Right ventricle myocardium superior (tissue), 1 donor: ENCODE results near the gene RBL1. TPM values are rescaled to one million over a fixed set of nuclear protein-coding genes. Genes with fewer than 3 reads are reported as not detected.
"Not testable (repeated sequence)": the region's sequence is repeated elsewhere in the genome, so short reads cannot be mapped to it uniquely, and the experiment has no call there.

Experiments used
- ATAC-seq: fragments of 200-7000 bp; cut with Tn5 transposase; one replicate; pipeline ENCODE4 v1.9.1; 2020; ENCODE audit warnings: mild to moderate bottlenecking; ENCODE audit not compliant: poor library complexity
- DNase-seq: peaks from one replicate; pipeline ENCODE4 v3.0.0-alpha.2; 2020
- intact Hi-C: fragments of 100-400 bp; cut with DNase I; formaldehyde crosslinking; loops from one replicate; pipeline ENCODE4 v1.11.2; 2022
- long read RNA-seq: library from polyadenylated mRNA; unstranded; transcript quantifications from one replicate; pipeline ENCODE4 v2.0.0, GENCODE V29; 2021
- total RNA-seq: library from RNA; stranded (reverse); fragmentation: NEBNext Ultra II Directional; extraction: Animal tissue kit (Norgen Biotek cat#: 25700); gene quantifications from one replicate; pipeline ENCODE4 v1.2.1, GENCODE V29; 2021
- donor health status: DM: no; HTN: yes; CAD: no; lungs with severe emphysema.

Gene RBL1, protein sequence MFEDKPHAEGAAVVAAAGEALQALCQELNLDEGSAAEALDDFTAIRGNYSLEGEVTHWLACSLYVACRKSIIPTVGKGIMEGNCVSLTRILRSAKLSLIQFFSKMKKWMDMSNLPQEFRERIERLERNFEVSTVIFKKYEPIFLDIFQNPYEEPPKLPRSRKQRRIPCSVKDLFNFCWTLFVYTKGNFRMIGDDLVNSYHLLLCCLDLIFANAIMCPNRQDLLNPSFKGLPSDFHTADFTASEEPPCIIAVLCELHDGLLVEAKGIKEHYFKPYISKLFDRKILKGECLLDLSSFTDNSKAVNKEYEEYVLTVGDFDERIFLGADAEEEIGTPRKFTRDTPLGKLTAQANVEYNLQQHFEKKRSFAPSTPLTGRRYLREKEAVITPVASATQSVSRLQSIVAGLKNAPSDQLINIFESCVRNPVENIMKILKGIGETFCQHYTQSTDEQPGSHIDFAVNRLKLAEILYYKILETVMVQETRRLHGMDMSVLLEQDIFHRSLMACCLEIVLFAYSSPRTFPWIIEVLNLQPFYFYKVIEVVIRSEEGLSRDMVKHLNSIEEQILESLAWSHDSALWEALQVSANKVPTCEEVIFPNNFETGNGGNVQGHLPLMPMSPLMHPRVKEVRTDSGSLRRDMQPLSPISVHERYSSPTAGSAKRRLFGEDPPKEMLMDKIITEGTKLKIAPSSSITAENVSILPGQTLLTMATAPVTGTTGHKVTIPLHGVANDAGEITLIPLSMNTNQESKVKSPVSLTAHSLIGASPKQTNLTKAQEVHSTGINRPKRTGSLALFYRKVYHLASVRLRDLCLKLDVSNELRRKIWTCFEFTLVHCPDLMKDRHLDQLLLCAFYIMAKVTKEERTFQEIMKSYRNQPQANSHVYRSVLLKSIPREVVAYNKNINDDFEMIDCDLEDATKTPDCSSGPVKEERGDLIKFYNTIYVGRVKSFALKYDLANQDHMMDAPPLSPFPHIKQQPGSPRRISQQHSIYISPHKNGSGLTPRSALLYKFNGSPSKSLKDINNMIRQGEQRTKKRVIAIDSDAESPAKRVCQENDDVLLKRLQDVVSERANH
- total RNA-seq, result 4.5 TPM
- long read RNA-seq, result 0 reads

GRCh38 chr20:37095599-37096414 lies at the start of gene RBL1:
Gene RBL1 (minus strand): TSS chr20:37095997. CDS start chr20:37095928, 69 bp downstream.
- ATAC-seq, result peak; percentile 95
- DNase-seq, result peak; percentile 90
- intact Hi-C loops, result no loop called here

DNA sequence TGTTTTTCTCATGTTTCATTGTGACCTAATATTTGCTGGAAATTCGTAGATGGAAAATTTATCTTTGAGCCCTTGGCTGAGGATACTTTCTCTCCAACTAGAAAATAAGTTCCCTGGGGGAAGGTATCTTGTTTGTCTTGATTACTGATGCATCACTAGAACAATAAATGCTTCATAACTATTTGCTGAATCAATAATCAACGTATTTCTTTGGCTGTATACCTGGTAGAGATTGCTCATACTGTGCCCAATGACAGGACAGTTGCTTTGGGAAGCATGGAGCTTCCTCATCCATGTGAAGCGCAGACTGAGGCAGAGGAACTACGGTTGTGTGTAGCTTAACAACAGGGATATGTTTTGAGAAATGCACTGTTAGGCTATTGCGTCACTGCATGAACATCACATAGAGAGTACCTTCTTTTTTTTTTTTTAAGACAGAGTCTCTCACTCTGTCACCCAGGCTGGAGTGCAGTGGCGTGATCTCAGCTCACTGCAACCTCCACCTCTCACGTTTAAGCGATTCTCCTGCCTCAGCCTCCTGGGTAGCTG lies 49.1 kb upstream of the RBL1 start:
- intact Hi-C loops, result no loop called here
- DNase-seq (no peak), ATAC-seq (no peak)

DNA sequence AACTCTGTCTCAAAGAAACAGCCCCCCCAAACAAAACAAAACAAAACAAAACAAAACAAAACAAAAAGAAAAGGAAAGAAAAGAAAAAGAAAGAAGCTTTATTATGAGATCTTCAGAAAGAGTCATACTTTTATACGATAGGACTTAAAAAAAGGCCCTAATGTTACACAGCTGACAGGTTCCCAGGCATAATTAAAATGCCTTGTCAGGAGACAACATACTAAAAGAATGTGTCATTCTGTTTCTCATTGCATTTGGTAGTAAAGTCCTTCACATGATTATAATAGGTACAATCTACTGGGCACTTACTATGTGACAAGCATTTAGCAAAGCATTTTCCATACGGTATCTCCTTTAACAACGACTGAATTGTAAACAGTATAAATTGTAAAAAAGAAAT lies 46.9 kb upstream of the RBL1 start:
- ATAC-seq, result no peak
- no peak for DNase-seq

DNA sequence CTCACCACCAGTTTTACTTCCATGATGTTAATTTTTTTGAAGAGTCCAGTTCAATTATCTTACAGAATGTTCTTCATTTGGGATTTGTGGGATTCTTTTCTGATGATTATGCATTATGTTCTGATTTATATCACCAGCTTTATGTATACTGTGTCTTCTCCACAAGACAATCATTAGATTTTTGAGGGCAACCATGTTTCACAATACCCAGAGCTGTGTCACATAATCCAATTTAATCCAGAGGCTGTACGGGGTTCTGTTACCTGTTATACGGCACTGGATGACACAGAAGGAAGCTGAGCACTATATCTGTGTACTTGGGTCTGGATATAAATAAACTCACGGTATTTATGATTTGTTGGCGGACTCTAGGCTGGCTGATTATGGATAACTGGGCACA lies 41.8 kb upstream of the RBL1 start:
- intact Hi-C loops, result no loop called here
- ATAC-seq, result no peak
- no peak for DNase-seq

More for the DNA sequence above, 46.9 kb upstream of the RBL1 start:
- intact Hi-C loops, result no loop called here

GRCh38 chr20:37133952-37134351 lies 38.2 kb upstream of the RBL1 start:
- DNase-seq (no peak), ATAC-seq (no peak)
- intact Hi-C loops, result no loop called here

- ATAC-seq, result no peak
- intact Hi-C loops, result no loop called here
- DNase-seq, result no peak
Observed at GRCh38 chr20:37131486-37131885, 35.7 kb upstream of the RBL1 start.

- intact Hi-C loops, result no loop called here
- DNase-seq (no peak), ATAC-seq (no peak)
Observed at GRCh38 chr20:37128803-37129202, 33.0 kb upstream of the RBL1 start.

- ATAC-seq, DNase-seq, intact Hi-C loops: not testable (repeated sequence)
Observed at GRCh38 chr20:37126290-37126689, 30.5 kb upstream of the RBL1 start.

- intact Hi-C loops, result no loop called here
- DNase-seq, result no peak
- ATAC-seq, result no peak
Observed at GRCh38 chr20:37123441-37123840, 27.6 kb upstream of the RBL1 start.

GRCh38 chr20:37120497-37120896 lies 24.7 kb upstream of the RBL1 start:
- DNase-seq (no peak), ATAC-seq (no peak)
- intact Hi-C loops, result no loop called here

DNA sequence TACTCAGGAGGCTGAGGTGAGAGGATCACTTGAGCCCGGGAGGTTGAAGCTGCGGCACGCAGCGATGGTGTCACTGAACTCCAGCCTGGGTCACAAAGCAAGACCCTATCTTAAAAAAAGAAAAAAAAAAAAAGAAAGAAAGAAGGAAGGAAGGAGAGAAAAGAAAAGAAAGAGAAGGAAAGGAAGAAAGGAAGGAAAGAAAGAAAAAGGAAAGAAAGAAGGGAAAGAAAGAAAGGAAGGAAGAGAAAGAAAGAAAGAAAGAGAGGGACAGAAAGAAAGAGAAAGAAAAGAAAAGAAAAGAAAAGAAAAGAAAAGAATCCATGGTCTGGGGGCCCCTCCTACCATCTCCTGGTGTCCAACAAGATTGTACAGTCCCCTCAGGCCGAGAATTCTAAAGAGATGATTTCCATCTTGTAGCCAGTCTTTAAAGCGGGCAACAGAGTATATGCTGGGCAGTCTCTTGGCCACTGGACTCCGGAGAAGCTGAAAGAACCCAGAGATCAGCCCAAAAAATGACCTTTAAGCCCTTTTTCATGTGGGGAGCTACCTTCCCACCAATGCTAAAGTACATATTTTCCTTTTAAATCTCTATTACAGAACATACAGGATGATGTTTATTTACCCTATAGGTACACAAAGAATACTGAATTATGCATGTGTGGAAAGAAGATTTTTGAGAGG lies 23.7 kb upstream of the RBL1 start:
- intact Hi-C loops, result no loop called here
- ATAC-seq (no peak), DNase-seq (no peak)

DNA sequence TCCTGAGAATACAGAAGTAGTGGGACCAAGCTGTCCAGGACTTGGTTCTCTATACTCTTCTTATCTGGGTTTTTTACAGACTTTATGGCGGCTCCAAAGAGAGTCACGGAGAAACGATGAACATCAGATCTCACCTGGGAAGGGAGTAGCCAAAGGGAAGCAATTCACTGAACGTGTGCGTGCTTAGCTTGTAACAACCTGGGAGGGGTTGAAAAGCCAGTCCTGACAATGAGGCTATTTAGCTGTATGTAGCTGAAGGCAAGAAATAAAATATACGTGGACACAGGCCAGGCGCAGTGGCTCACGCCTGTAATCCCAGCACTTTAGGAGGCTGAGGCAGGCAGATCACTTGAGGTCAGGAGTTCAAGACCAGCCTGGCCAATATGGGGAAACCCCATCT lies 18.2 kb upstream of the RBL1 start:
- ATAC-seq (no peak), DNase-seq (no peak)
- intact Hi-C loops, result no loop called here

DNA sequence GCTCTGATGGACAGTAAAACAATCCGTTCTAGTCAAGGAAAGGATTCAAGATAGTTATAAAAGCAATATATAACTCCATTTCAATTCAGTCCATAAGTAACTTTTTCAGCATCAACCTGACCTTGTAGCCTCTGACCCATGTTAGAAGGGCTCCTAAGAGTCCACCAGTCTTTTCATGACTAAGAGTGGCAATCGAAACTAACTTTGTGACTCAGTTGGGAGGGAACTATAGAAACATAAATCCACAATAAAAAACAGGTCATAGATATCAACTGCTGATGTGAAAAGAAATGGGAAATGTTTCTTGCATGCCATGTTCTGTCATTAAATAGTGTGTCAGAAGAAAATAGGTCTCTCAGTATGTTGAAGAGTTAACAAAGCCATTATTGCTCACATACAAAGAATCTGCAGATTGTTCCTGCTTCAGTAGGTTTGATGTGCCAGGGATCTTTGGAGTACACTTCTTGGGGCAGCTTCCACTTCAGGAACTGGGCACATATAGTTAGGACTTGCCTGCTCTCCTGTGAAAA lies 16.2 kb upstream of the RBL1 start:
- DNase-seq (no peak), ATAC-seq (no peak)
- intact Hi-C loops, result no loop called here

GRCh38 chr20:37108676-37109075 lies 12.9 kb upstream of the RBL1 start:
- DNase-seq (no peak), ATAC-seq (no peak)
- intact Hi-C loops, result no loop called here

- no peak for ATAC-seq
- intact Hi-C loops, result no loop called here
- DNase-seq, result no peak
Observed at GRCh38 chr20:37102571-37102970, 6.8 kb upstream of the RBL1 start.

DNA sequence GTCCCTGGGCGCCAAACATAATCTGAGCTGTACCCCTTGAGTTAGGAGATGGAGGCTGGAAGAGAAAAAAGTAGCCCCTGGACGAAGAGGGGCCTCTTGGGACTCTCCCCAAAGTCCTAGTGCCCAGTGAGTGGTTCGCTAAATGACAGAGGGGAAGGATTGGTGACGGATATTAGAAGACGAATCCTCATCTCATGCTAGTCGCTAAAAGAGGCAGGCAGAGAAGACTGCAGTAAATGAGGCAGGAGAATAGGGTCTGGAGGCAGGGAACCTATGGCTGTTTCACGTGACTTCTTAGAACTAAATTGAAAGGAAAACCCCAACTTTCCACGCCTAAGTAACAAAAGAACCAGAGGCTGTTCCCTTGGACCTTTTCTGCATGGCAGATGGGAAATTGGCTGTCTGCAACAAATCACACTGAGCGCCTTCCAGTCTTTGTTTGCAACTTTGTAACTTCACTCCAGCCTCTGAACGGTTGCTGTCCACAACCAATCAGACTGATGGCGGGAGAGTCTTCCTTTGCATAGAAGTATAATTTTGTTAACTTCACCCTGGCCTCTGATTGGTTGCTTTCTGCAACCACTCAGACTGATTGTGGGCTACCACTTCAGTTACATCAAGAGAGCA lies 731 bp upstream of the RBL1 start:
- intact Hi-C loops, result no loop called here
- ATAC-seq, result no peak
- no peak for DNase-seq

- intact Hi-C loops, result no loop called here
Observed at GRCh38 chr20:37095108-37095598, 644 bp downstream of the RBL1 start.

More at GRCh38 chr20:37095108-37095598, 644 bp downstream of the RBL1 start:
- DNase-seq (peak; percentile 44), ATAC-seq (peak; percentile 29)
